NCI-H446 (cell line): ENCODE results near the gene NRROS.
A peak's percentile ranks its signal among the peaks of the same experiment; 100 is the strongest.

Experiments used
- DNase-seq, 2 experiments: peaks; one replicate each; lab custom pipeline; 2025; lab: John Stamatoyannopoulos, UW

The NRROS gene

DNA sequence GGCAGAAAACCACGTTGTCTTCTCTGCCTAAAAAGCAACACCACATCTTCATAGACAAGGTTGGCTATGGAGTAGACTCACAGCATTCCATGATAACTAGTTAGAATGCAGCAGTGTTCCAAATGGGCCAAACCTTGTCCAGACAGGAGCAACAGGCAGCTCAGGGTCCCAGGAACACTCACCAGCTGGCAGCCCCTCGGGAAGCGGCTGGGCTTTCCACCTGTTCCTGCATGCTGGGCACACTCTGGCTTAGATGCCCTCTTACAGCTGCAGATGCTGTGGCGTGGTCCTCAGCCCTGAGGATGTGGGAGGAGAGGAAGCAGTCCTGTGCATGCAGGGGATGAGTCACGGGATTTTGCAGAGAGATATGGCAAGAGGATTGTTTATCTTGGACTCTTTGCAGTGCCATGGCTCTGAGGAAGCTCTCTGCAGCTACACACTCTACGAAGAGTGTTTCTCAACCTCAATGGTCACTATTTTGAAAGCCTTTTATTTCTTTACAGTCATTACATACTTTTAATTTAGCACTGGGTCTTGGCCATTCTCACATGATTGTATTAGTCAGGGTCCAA lies 11.3 kb downstream of the NRROS start:
- peak in 1 of 2 experiments; percentile 32 for DNase-seq

GRCh38 chr3:196651819-196652218 lies 12.3 kb downstream of the NRROS start:
- no peak for DNase-seq

DNA sequence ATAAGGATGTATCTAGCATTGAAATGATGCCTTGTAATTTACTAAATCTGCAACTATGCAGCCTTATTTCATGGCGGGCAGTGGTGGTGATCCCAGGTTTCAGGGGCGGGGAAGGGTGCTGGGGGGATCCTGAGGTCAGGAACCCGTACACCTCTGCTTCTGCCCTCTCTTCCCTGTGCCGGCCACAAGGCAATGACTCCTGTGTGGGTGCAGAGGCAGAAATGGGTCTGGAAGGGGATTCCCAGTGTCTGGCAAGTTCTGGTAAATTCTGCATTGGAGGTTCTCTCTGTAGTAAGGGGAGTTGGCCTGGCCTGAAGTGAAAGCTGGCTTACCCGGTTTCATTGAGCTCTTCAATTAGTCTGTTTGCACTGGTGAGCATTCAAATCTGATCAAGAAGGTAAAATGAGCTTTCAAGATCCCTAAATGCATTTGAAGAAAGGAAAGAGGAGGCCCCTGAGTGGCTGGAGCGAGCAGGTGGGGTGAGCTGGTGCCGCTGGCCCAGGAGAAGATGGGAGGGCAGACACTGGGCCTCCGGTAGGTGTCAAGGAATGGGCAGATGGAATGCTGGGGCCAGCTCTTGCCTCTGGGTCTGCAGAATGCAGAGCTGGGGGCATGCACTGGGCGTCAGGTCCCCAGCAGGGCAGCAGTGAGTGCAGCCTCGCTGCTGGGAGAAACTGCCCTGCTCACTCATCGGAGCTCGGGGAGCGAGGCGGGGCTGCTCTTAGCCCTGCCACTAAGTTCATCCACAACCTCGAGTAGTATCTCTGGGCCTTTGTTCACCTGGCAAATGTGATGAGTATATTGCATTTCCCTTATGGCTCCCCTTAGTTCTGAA lies 13.7 kb downstream of the NRROS start:
- DNase-seq = no peak

DNA sequence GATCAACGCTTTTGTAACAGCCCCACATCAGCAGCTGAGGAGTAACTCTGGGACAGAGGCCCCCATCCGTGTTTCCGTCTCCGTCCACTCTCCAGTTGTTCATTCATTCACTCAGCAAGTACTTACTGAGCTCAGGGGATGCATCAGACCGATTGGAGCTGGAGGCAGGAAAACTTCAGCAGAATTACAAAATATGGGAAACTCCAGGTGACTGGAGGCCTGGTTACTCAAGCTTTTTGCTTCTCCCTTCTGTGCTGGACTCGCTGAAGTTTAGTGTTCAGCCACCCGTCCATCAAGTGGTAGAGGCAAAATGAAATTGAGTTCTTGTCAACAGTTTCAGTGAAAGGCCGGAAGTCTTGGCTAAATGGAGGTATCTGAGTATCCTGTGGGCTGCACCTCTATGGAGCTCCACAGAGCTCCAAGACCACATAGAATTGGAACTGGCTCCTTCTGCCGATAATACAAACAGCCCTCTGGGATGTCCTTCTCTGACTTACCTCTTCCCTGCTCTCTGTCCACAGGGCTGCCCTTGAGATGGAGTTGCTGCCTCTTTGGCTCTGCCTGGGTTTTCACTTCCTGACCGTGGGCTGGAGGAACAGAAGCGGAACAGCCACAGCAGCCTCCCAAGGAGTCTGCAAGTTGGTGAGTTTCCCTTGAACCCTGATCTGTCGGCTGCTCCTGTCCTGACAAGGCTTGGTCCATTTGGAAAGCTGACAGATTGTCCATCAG lies 14.7 kb downstream of the NRROS start:
- DNase-seq = no peak

- DNase-seq = no peak
Measured at GRCh38 chr3:196654735-196655090, 15.2 kb downstream of the NRROS start.

DNA sequence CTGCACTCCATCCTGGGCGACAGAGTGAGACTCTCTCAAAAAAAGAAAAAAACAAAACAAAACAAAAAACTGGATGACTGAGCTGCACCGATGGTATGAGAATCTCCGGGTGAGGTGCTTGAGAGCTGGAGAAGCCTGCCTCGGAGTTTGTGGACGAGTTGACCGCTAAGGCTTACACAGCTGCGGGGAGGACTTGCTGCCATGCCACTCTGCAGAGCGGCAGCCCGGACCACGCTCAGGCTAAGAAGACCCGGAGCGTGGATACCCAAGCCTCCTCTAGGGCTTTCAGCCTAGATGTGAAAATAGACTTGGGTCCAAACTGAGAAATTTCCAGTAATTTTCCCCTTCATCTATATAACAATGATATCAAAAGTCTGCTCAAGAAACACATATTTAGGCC lies 16.0 kb downstream of the NRROS start:
- no peak for DNase-seq

GRCh38 chr3:196656213-196656612 lies 16.7 kb downstream of the NRROS start:
- no peak for DNase-seq

- no peak for DNase-seq
Measured at GRCh38 chr3:196659901-196660351, 20.4 kb downstream of the NRROS start.

GRCh38 chr3:196660381-196661166 lies 21.1 kb downstream of the NRROS start:
- no peak for DNase-seq

- DNase-seq = no peak
Measured at GRCh38 chr3:196661400-196661799, 21.9 kb downstream of the NRROS start.

DNA sequence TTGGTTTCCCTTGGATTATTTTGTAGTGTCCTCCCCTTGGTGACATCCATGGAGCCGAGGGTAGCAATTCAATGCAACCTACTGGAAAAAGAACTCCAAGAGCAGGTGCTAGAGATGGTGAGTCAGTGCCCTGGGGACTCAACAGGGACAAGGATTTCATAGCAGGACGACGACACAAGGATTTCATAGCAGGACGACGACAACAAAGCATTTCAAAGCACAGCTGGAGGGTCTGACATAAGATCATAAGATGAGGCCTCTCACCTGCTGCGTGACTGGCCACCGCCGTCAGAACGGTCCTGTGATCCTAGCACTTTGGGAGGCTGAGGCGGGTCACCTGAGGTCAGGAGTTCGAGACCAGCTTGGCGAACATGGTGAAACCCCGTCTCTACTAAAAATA lies 22.5 kb downstream of the NRROS start:
- DNase-seq = no peak

DNA sequence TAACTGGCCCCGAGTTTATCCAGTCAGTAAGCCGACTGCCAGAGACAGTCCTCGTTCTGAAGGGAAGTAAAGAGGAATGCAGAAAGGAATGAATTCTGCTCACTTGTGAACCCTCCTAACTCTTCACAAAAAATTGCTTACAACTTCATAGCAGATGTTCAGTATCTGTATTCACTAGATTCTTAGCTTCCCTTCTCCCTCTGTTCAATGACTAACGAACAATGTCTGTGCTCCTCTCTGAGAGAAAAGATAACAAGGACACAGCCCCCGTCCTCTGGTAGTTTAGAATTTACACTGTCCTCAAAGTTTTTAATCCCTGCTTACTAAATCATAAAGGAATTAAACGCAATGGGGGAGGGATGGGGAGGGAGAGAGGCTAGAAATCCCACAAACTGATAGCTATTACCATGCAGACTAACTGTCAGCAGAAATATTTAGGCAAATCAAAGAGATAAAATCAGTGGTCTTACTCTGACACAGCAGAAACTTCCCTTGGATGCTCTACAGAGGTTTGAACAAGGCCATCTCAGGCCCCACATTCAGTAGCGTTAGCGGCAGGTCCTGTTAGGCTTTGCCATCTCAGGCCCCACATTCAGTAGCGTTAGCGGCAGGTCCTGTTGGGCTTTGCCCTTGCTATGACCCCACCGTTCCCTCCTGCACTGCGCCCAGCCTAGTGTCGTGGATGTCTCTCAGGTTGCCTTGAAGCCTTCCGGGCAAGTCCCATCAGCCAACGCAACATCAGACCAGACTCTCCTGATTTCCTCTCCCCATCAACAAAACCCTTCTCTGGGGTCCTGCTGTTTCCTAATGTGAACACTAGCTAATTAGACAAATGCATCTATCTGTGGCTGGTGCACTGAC lies 23.4 kb downstream of the NRROS start:
- no peak for DNase-seq

DNA sequence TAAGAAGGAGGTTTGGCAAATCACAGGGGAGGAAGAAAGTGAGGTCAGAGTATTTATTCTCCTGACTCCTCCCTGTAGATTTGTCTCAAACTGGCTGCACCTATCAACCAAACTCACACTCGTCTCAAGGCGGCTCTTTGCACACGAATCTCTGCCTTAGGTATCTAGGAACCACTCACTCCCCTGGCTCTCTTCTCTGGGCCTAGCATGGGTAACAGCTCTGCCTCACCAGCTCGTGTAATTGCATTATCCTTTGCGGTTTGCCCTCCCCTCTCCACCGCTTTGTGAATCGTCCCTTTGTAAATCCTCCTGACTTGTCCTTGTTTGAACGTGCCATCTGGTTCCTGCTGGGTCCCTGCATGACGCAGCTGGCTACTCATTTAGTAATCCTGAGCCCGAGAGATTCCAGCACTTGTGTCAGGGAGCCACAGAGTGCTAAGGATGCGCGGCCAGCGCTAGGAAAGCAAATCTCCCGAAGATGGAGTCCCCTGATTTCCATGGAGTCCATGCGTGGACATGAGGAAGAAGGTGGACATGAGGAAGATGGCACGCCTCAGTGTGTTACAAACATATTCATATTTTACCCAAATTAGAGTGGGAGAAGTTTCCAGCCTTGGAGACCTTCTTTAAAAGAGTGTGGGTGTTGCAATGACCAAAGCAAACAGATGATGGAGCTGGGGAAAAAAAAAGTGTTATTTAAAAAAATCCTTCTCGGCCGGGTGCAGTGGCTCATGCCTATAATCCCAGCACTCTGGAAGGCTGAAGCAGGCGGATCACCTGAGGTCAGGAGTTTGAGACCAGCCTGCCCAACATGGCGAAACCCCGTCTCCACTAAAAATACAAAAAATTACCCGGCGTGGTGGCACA lies 26.7 kb downstream of the NRROS start:
- peak in 1 of 2 experiments; percentile 44 for DNase-seq

DNA sequence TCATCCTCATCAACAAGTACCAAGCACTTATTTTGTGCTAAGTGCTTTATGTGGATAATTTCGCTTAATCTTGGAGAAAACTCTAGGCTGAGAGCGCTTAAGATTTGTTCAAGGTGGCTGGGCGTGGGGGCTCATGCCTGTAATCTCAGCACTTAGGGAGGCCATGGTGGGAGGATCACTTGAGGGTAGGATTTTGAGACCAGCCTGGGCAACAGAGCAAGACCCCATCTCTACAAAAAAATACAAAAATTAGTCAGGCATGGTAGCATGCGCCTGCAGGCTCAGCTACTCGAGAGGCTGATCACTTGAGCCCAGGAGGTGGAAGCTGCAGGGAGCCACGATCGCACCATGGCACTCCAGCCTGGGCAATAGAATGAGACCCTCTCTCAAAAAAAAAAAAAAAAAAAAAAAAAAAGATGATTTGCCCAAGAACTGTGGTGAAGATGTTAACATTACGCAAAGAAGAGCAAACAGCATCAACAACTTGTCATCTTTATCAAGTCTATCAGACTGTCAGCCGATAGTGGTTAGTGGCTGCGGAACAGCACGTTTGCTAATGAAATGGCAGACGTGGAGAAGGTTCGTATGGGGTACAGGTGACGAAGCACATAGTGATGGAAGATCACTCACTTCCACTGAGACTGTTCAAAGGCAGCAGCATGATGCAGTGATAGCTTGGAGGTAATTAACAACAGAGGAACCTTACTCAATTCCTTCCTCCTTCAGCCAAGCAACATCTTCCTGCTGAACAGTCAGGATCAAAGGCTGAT lies 27.7 kb downstream of the NRROS start:
- no peak for DNase-seq

- DNase-seq = no peak
Measured at GRCh38 chr3:196670339-196670738, 30.8 kb downstream of the NRROS start.

DNA sequence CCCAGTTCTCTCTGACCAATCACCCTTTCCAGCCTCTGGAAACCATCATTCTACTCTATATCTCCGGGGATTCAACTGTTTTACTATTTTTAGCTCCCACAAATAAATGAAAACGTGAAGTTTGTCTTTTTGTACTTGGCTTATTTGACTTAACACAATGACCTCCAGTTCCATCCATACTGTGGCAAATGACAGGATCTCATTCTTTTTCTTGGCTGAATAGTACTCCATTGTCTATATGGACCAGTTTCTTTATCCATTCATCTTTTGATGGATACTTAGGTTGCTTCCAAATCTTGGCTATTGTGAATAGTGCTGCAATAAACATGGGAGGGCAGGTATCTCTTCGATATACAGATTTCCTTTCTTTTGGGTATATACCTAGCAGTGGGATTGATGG lies 34.1 kb downstream of the NRROS start:
- DNase-seq = no peak

DNA sequence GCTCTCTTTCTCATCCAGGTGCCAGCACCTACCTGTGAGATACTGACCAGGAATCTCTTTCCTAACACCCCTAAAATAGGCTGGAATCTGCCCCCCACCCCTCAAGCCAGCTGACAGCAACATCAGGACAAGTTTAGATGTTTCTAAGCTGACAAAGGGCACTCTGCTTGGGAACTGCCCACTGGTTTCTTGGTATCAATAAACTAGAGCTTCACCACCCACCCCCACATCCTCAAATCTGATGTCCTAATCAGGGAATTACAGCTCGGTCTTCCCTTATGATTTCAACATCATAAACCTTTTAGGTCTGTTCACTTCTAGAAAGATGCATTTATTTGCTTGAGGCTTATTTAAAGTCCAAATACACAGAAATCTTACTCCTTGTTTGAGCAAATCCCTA lies 37.9 kb downstream of the NRROS start:
- DNase-seq = no peak

GRCh38 chr3:196677931-196678330 lies 38.4 kb downstream of the NRROS start:
- no peak for DNase-seq
